Kidney (tissue), 14 donors: ENCODE data around the gene CX3CL1. TPM values are rescaled to one million over a fixed set of nuclear protein-coding genes. Genes with fewer than 3 reads are reported as not detected.

Source experiments
- DNase-seq, 5 donors: peaks; one replicate each; pipeline ENCODE4 v3.0.0-alpha.2; 2013 to 2020
- FAIRE-seq: peaks from 2 replicates; lab custom pipeline; 2012; peaks lifted over from hg19 to GRCh38; lab: Jason Lieb, UNC
- H3K27ac ChIP-seq, 2 donors: one replicate each; pipeline ENCODE4 v1.7.0; 2013; ENCODE audit warnings: low read depth in 2 of 2, low read length in 2 of 2, inconsistent platforms in 1 of 2
- H3K27me3 ChIP-seq: one replicate; pipeline ENCODE4 v1.7.1; 2013; ENCODE audit warnings: low read length, inconsistent platforms; ENCODE audit not compliant: control insufficient read depth, insufficient read depth
- H3K36me3 ChIP-seq, 3 donors: one replicate each; pipeline versions ENCODE4 v1.7.0 to v1.7.1; 2013; ENCODE audit warnings: low read length in 3 of 3, control low read depth in 1 of 3, inconsistent platforms in 1 of 3; ENCODE audit not compliant: insufficient read depth in 3 of 3, control insufficient read depth in 2 of 3
- H3K4me1 ChIP-seq, 3 donors: one replicate each; pipeline versions ENCODE4 v1.7.0 to v1.7.1; 2013; ENCODE audit warnings: low read length in 3 of 3, inconsistent platforms in 1 of 3, low read depth in 1 of 3; ENCODE audit not compliant: control insufficient read depth in 2 of 3, insufficient read depth in 2 of 3
- H3K4me3 ChIP-seq, 3 donors: one replicate each; pipeline versions ENCODE4 v1.7.0 to v1.8.1; 2013; ENCODE audit warnings: low read length in 3 of 3, control low read depth in 1 of 3, inconsistent platforms in 1 of 3
- H3K9ac ChIP-seq, 3 donors: one replicate each; pipeline versions ENCODE4 v1.7.0 to v1.7.1; 2013; ENCODE audit warnings: low read length in 3 of 3, control low read depth in 1 of 3, inconsistent platforms in 1 of 3
- H3K9me3 ChIP-seq, 3 donors: one replicate each; pipeline versions ENCODE4 v1.7.0 to v1.7.1; 2013; ENCODE audit warnings: low read length in 3 of 3, control low read depth in 1 of 3, inconsistent platforms in 1 of 3; ENCODE audit not compliant: control insufficient read depth in 2 of 3, insufficient read depth in 1 of 3
- CTCF ChIP-seq: IDR thresholded peaks from 3 replicates; pipeline ENCODE4 v1.5.1; 2012; ENCODE audit warnings: mild to moderate bottlenecking, moderate library complexity, borderline replicate concordance; ENCODE audit not compliant: insufficient read depth; ENCODE audit errors: extremely low read depth
- intact Hi-C: fragments of 100-400 bp; cut with DNase I; formaldehyde crosslinking; loops from one replicate; pipeline ENCODE4 v1.11.1; 2022
- polyA plus RNA-seq: library from polyadenylated mRNA; stranded (reverse); fragments of 350-450 nt; fragmentation: Illumina TruSeq; extraction: RNeasy Lipid Tissue Mini Kit (QIAGEN cat#74804); gene quantifications from one replicate; pipeline ENCODE4 v1.2.3, GENCODE V29; 2014; ENCODE audit warnings: low read depth, low replicate concordance; ENCODE audit not compliant: insufficient read depth
- total RNA-seq: library from RNA; stranded (reverse); fragmentation: NEBNext Ultra II Directional; extraction: Animal tissue kit (Norgen Biotek cat#: 25700); gene quantifications from one replicate; pipeline ENCODE4 v1.2.1, GENCODE V29; 2021
- donor health status: control.
- donor health status: control.
- donor health status: control.
- donor health status: control.
- donor health status: control.
- donor health status: DM: yes; HTN: yes; CAD: no.
- donor health status: Normal renal cell carcinoma (clear cell type).

CX3CL1 gene
- total and polyA plus RNA-seq, 2 donors from 2014 or later, result 39.1 to 46.4 TPM

DNA sequence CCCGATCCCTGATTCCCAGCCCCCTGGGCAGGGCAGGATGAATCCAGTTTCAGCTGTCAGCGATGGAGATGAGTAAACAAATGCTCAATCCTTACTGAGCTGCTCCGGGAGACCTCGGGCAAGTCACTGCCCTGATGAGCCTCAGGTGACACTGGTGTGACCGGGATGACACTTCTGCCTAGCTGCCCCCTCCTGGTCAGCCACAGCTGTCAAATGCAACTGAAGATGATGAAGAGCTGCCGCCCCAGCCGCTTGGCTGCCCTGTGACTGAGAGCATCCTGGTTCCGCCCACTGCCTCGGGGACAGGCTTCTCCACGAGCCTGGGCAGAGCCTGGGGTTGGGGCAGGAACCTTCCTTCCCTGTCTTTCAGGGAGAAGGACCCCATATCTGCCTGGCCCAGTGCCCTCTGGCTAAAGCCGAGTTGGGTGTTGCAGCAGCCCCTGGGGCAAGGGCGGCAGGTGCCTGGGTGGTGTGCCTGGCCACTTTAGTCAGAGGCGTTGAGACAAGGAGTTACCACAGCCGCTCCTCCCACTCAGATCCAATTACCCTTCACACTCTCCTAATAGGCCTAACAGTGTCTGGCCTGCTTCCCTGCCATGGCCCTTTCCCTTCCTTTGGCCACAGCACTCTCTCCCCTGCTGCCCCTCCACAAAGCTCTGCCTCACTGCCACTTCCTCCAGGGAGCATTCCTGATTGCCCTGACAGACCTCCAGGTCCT is 37.7 kb downstream of the CX3CL1 start:
- DNase-seq (peak in 3 of 5 donors; percentile 38 to 60 (median 55)), FAIRE-seq (no peak)
- H3K36me3 ChIP-seq, result no peaks in the 10 kb centered on the region
- H3K4me1 ChIP-seq, result peaks cover 0 to 2% (median 0%) of the 10 kb centered on the region in 3 donors
- no peak overlapping the region for H3K4me3 ChIP-seq
- TF ChIP-seq CTCF, result no peak
- H3K9ac ChIP-seq, result no peak overlapping the region
- peak overlapping the region; percentile 45 to 72 for H3K27ac ChIP-seq
- intact Hi-C loops, result loop anchor here (10.0 kb wide), 1 partner anchor 105 kb away; no protein-coding TSS in a partner anchor
- no peaks in the 10 kb centered on the region for H3K9me3 ChIP-seq
- no peaks in the 10 kb centered on the region for H3K27me3 ChIP-seq

DNA sequence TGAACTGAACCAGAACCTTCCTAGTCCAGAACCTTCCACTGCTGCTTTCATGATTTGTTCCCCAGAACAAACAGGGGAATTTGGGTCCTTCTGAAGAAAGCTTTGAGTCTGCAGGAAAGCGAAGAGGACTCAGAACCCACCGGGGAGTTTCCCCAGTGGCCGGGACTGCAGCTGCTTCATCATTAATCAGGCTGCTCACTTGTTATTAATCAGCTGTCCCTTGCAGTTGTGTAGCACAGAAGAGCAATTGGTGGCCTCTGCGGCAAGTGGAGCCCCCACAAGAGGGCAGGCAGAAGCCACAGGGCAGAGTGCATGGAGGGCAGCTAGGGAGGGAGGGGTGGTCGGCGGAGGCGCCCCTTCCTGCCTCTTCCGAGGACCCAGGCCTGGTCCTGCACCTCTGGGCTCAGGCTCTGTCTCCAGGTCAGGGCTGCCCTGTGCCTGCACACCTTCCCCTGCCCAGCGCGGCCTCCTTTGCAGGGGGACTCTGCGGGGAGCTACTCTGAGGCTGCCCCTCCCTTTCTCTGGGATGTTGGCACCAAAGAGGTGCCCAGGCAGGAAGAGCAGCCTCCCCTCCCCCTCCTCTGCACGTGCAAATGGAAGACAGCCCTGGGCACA is 39.2 kb downstream of the CX3CL1 start:
- no peaks in the 10 kb centered on the region for H3K9me3 ChIP-seq
- H3K4me3 ChIP-seq, result no peak overlapping the region
- intact Hi-C loops, result loop anchor here (10.0 kb wide), 1 partner anchor 103 kb away; no protein-coding TSS in a partner anchor
- no peak overlapping the region for H3K27ac ChIP-seq
- FAIRE-seq (no peak), DNase-seq (peak in 2 of 5 donors; percentile 45 to 59)
- peaks cover 0 to 5% (median 0%) of the 10 kb centered on the region in 3 donors for H3K4me1 ChIP-seq
- no peaks in the 10 kb centered on the region for H3K36me3 ChIP-seq
- TF ChIP-seq CTCF, result no peak
- no peak overlapping the region for H3K9ac ChIP-seq
- no peaks in the 10 kb centered on the region for H3K27me3 ChIP-seq

DNA sequence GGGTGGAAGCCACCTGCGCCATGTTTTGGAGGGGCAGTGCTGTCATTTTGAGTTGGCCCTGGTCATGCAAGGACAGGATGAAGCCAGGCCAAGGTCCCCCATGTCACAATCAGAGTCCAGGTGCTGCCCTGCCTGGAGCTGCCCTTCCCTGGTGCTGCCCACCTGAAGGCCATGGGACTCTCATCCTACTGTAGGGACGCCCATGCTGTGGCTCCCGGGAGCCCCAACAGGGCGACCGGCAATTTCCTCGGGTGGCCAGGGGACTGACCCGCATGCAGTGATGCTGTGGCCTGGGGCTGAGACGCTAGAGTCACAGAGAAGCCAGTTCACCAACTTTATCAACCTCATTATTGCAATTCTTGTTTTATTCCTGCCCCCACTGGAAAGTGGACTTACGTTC is 40.3 kb downstream of the CX3CL1 start:
- no peak for FAIRE-seq
- Histone ChIP-seq H3K9me3 (no peaks in the 10 kb centered on the region), H3K4me1 (peaks cover 0 to 13% (median 0%) of the 10 kb centered on the region in 3 donors), H3K9ac (no peak overlapping the region), H3K4me3 (no peak overlapping the region), H3K36me3 (no peaks in the 10 kb centered on the region), H3K27ac (no peak overlapping the region), H3K27me3 (no peaks in the 10 kb centered on the region)
- intact Hi-C loops, result loop anchor here (10.0 kb wide), 1 partner anchor 102 kb away; no protein-coding TSS in a partner anchor
- DNase-seq, result peak in 1 of 5 donors; percentile 54
- TF ChIP-seq CTCF, result no peak
